HepG2 (cell line): Measurements from ENCODE around the gene NUDT3. TPM values are rescaled to one million over a fixed set of nuclear protein-coding genes. Genes with fewer than 3 reads are reported as not detected.

Experiments
- ATAC-seq: fragments of 200-7000 bp; cut with Tn5 transposase; 3 replicates; pipeline ENCODE4 v1.9.1; 2020; ENCODE audit warnings: mild to moderate bottlenecking, moderate library complexity
- BruUV-seq: library from RNA; stranded (reverse); fragments of 400-500 nt; replicated peaks from 2 replicates; lab custom pipeline; 2021; lab: Mats Ljungman, UMichigan
- CTCF ChIA-PET: fragments of 300-600 bp; formaldehyde crosslinking; extraction: SDS; loops from one replicate; lab custom pipeline; 2021; ENCODE audit warnings: low total read pairs, inconsistent platforms, low intra/inter-chr PET ratio; lab: Yijun Ruan, JAX
- POLR2A ChIA-PET: fragments of 350-600 bp; sonication (Branson Sonifier 250); formaldehyde crosslinking; loops from one replicate; lab custom pipeline; 2020; ENCODE audit warnings: antibody characterized with exemption, inconsistent platforms; lab: Yijun Ruan, JAX
- DNase-seq: peaks from one replicate; pipeline ENCODE4 v3.0.0-alpha.2; 2015; ENCODE audit warnings: low spot score
- FAIRE-seq: peaks from 3 replicates; lab custom pipeline; 2011; peaks lifted over from hg19 to GRCh38; lab: Jason Lieb, UNC
- H2AFZ ChIP-seq: one replicate; pipeline ENCODE4 v1.6.1; 2011; ENCODE audit warnings: low read length, inconsistent platforms
- H3K27ac ChIP-seq: fragments of 300-600 bp; 3 replicates; pipeline ENCODE4 v1.8.0; 2011; ENCODE audit warnings: mixed run types, mild to moderate bottlenecking, mixed read lengths, low read length, inconsistent platforms; ENCODE audit not compliant: insufficient read depth; ENCODE audit errors: extremely low read length
- H3K27me3 ChIP-seq, 2 experiments: fragments of 200-600 bp in 1 of 2; 2 replicates in 1 of 2; 3 replicates in 1 of 2; pipeline versions ENCODE4 v1.6.0 to v1.8.0; 2011; ENCODE audit warnings: low read length in 2 of 2, mild to moderate bottlenecking in 2 of 2, moderate library complexity in 2 of 2, inconsistent platforms in 1 of 2; ENCODE audit not compliant: insufficient read depth in 2 of 2, control insufficient read depth in 1 of 2
- H3K36me3 ChIP-seq, 2 experiments: fragments of 200-600 bp in 1 of 2; replicated peaks in 1 of 2; 2 replicates in 1 of 2; 3 replicates in 1 of 2; pipeline versions ENCODE4 v1.5.1 to v1.8.0; 2011; ENCODE audit warnings: low read length in 2 of 2, inconsistent platforms in 1 of 2; ENCODE audit not compliant: insufficient read depth in 2 of 2, control insufficient read depth in 1 of 2
- H3K4me1 ChIP-seq: 2 replicates; pipeline ENCODE4 v1.5.1; 2012; ENCODE audit warnings: low read length, inconsistent platforms; ENCODE audit not compliant: insufficient read depth
- H3K4me2 ChIP-seq: 2 replicates; pipeline ENCODE4 v1.6.0; 2011; ENCODE audit warnings: low read depth, low read length, inconsistent platforms
- H3K4me3 ChIP-seq, 3 experiments: fragments of 200-600 bp in 1 of 3; sonication (generic), shearing (Covaris generic) in 1 of 3; replicated peaks in 1 of 3; 2 replicates each; pipeline ENCODE4 v1.5.1; 2011 to 2016; ENCODE audit warnings: low read length in 3 of 3, inconsistent platforms in 2 of 3, low read depth in 2 of 3, mild to moderate bottlenecking in 2 of 3, control low read depth in 1 of 3, mixed read lengths in 1 of 3; ENCODE audit not compliant: insufficient read depth in 1 of 3
- H3K79me2 ChIP-seq: one replicate; pipeline ENCODE4 v1.6.1; 2011; ENCODE audit warnings: low read length, inconsistent platforms; ENCODE audit not compliant: insufficient read depth
- H3K9ac ChIP-seq: 2 replicates; pipeline ENCODE4 v1.6.0; 2011; ENCODE audit warnings: mild to moderate bottlenecking, low read depth, low read length, inconsistent platforms; ENCODE audit not compliant: insufficient read depth
- H3K9me3 ChIP-seq: 2 replicates; pipeline ENCODE4 v1.5.1; 2012; ENCODE audit warnings: mild to moderate bottlenecking, low read length
- H4K20me1 ChIP-seq: 2 replicates; pipeline ENCODE4 v1.6.0; 2011; ENCODE audit warnings: inconsistent platforms, mild to moderate bottlenecking, low read length, moderate library complexity; ENCODE audit not compliant: insufficient read depth
- BRCA1 ChIP-seq: sonication (generic); formaldehyde crosslinking; IDR thresholded peaks from 2 replicates; pipeline ENCODE4 v1.4.0; 2020; ENCODE audit warnings: missing genetic modification reagents
- GATAD1 ChIP-seq: IDR thresholded peaks from 2 replicates; pipeline ENCODE4 v1.6.1; 2016; ENCODE audit warnings: missing genetic modification reagents, missing compliant biosample characterization
- HMG20B ChIP-seq: conservative IDR thresholded peaks from 2 replicates; pipeline ENCODE4 v1.6.1; 2016; ENCODE audit warnings: missing genetic modification reagents, missing compliant biosample characterization
- JUND ChIP-seq: sonication (generic); formaldehyde crosslinking; IDR thresholded peaks from 2 replicates; pipeline ENCODE4 v1.8.0; 2022; ENCODE audit warnings: mild to moderate bottlenecking, missing genetic modification reagents
- MBNL3 ChIP-seq: fragments of 250-450 bp; sonication (Bioruptor Pico); conservative IDR thresholded peaks from 2 replicates; pipeline ENCODE4 v1.8.0; 2022; ENCODE audit warnings: mild to moderate bottlenecking, inconsistent platforms
- STAT6 ChIP-seq: sonication (generic); formaldehyde crosslinking; IDR thresholded peaks from 2 replicates; pipeline ENCODE4 v1.4.0; 2020; ENCODE audit warnings: missing genetic modification reagents, mild to moderate bottlenecking, borderline replicate concordance
- ZBTB8A ChIP-seq: sonication (generic); formaldehyde crosslinking; IDR thresholded peaks from 2 replicates; pipeline ENCODE4 v1.4.0; 2020; ENCODE audit warnings: mild to moderate bottlenecking, low read depth, missing genetic modification reagents, borderline replicate concordance
- ZNF558 ChIP-seq: sonication (generic); formaldehyde crosslinking; IDR thresholded peaks from 2 replicates; pipeline ENCODE4 v1.9.0; 2022; ENCODE audit warnings: mild to moderate bottlenecking, missing genetic modification reagents, borderline replicate concordance
- ZNF660 ChIP-seq: sonication (generic); formaldehyde crosslinking; IDR thresholded peaks from 2 replicates; pipeline ENCODE4 v1.5.1; 2020; ENCODE audit warnings: mild to moderate bottlenecking, low read depth, missing genetic modification reagents, borderline replicate concordance
- ZSCAN31 ChIP-seq: sonication (generic); formaldehyde crosslinking; IDR thresholded peaks from 2 replicates; pipeline ENCODE4 v1.5.0; 2020; ENCODE audit warnings: low read depth, mild to moderate bottlenecking, missing genetic modification reagents
- WGBS: methylation state at CpG from one replicate; pipeline ENCODE4 v1.1.6; 2017; ENCODE audit warnings: low lambda C conversion rate; 5-methylcytosine and 5-hydroxymethylcytosine counted together
- in situ Hi-C: cut with HindIII; loops from 2 replicates; pipeline ENCODE4 v1.10.0; 2017; ENCODE audit warnings: low pct_unique_long_range_greater_than_20kb; ENCODE audit not compliant: extremely low pct_ligation_motif_present
- intact Hi-C: fragments of 100-400 bp; cut with micrococcal nuclease; formaldehyde crosslinking; loops from one replicate; pipeline ENCODE4 v1.10.0; 2022; ENCODE audit not compliant: unreplicated experiment
- polyA plus RNA-seq, 8 experiments: library from polyadenylated mRNA; depleted of rRNA in 3 of 8; stranded (reverse) in 7 of 8; unstranded in 1 of 8; fragments of >200 nt; fragmentation: Illumina TruSeq in 4 of 8; extraction: Trizol in 4 of 8; gene quantifications; 2 replicates each; pipeline versions ENCODE4 v1.2.1 to v1.2.3, GENCODE V29; 2011 to 2016; ENCODE audit warnings: low read depth in 4 of 8, missing spikeins in 1 of 8, mixed read lengths in 1 of 8; ENCODE audit not compliant: insufficient read depth in 1 of 8
- total RNA-seq, 5 experiments: library from RNA; depleted of rRNA; stranded (reverse); fragments of >200 nt; fragmentation: Illumina TruSeq; extraction: Trizol; gene quantifications; 2 replicates each; pipeline ENCODE4 v1.2.3, GENCODE V29; 2016; ENCODE audit warnings: low read depth in 1 of 5
- TF ChIP-seq, protein P1 (sequence below): sonication (generic); formaldehyde crosslinking; IDR thresholded peaks from 2 replicates; pipeline ENCODE4 v1.4.0; 2020; ENCODE audit warnings: missing genetic modification reagents
- TF ChIP-seq, protein P2 (sequence below): IDR thresholded peaks from 2 replicates; pipeline ENCODE4 v1.6.1; 2016; ENCODE audit warnings: low read depth, missing genetic modification reagents, missing compliant biosample characterization

The NUDT3 gene
- total and polyA plus RNA-seq, 2 of the 13 experiments (the other 11 are each of a cell fraction or from before 2014, with no cell fraction given), result 20.2 to 20.6 TPM

- peak within 1 kb of the TSS; percentile 82 to 99 (median 98) for H3K4me3 ChIP-seq
- H3K4me2 ChIP-seq, result peak within 1 kb of the TSS; percentile 99
- H3K4me1 ChIP-seq, result peaks cover 40% of the 10 kb centered on the region
- H3K27me3 ChIP-seq, result no peaks in the 10 kb centered on the region
- POLR2A ChIA-PET, result interaction anchor here (0.9 to 5.9 kb wide), 13 partner anchors 12 to 354 kb away, joined by 3 to 100 read pairs (median 6); partner anchors contain the start of genes HMGA1, NUDT3 and RPS10
- FAIRE-seq, result peak; percentile 66
- H3K79me2 ChIP-seq, result no peaks in the 10 kb centered on the region
- H3K36me3 ChIP-seq, result peaks cover 0 to 8% of the 10 kb centered on the region in 2 experiments; a peak in 2 of 5 replicates
- H3K9ac ChIP-seq, result peak within 1 kb of the TSS; percentile 84
- H3K27ac ChIP-seq, result peak within 1 kb of the TSS; percentile 60
- peak; percentile 94 for DNase-seq
- BruUV-seq, result no TSS peak
- CTCF ChIA-PET, result interaction anchor here (0.9 to 1.9 kb wide), 4 partner anchors 144 to 360 kb away, joined by 5 to 27 read pairs (median 9); partner anchors contain the start of gene NUDT3
- H3K9me3 ChIP-seq, result no peaks in the 10 kb centered on the region
- peak; percentile 87 for ATAC-seq
- intact Hi-C loops (loop anchor here (1.0 to 5.0 kb wide), 4 partner anchors 52 to 358 kb away; partner anchors contain the start of gene NUDT3), in situ Hi-C loops (loop anchor here (5.0 to 25.0 kb wide), 2 partner anchors 168 to 363 kb away; no protein-coding TSS in a partner anchor)
- WGBS, result 2% methylated on average over 27 of the region's 79 CpGs
- 0 out of 2 replicates have a peak, but pooled peaks cover 4% of the 10 kb centered on the region for H4K20me1 ChIP-seq
- H2AFZ ChIP-seq, result no peak within 1 kb of the TSS
- TF ChIP-seq JUND (0 out of 2 replicates have a peak, but pooled peaks have one; percentile 40), ZNF660 (CRISPR knock-in tag) (no peak), ZBTB8A (CRISPR knock-in tag) (no peak), GATAD1 (CRISPR knock-in tag) (peak; percentile 79), ZNF558 (CRISPR knock-in tag) (no peak), BRCA1 (CRISPR knock-in tag) (no peak; the same call in none of the 2 replicates), HMG20B (no peak), ZSCAN31 (CRISPR knock-in tag) (no peak), MBNL3 (CRISPR knock-in tag) (no peak), STAT6 (CRISPR knock-in tag) (no peak)
- TF ChIP-seq, protein P1, sequence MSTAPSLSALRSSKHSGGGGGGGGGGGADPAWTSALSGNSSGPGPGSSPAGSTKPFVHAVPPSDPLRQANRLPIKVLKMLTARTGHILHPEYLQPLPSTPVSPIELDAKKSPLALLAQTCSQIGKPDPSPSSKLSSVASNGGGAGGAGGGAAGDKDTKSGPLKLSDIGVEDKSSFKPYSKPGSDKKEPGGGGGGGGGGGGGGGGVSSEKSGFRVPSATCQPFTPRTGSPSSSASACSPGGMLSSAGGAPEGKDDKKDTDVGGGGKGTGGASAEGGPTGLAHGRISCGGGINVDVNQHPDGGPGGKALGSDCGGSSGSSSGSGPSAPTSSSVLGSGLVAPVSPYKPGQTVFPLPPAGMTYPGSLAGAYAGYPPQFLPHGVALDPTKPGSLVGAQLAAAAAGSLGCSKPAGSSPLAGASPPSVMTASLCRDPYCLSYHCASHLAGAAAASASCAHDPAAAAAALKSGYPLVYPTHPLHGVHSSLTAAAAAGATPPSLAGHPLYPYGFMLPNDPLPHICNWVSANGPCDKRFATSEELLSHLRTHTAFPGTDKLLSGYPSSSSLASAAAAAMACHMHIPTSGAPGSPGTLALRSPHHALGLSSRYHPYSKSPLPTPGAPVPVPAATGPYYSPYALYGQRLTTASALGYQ (CRISPR knock-in tag), result peak; percentile 35; the same call in 1 of the 2 replicates
- TF ChIP-seq, protein P2, sequence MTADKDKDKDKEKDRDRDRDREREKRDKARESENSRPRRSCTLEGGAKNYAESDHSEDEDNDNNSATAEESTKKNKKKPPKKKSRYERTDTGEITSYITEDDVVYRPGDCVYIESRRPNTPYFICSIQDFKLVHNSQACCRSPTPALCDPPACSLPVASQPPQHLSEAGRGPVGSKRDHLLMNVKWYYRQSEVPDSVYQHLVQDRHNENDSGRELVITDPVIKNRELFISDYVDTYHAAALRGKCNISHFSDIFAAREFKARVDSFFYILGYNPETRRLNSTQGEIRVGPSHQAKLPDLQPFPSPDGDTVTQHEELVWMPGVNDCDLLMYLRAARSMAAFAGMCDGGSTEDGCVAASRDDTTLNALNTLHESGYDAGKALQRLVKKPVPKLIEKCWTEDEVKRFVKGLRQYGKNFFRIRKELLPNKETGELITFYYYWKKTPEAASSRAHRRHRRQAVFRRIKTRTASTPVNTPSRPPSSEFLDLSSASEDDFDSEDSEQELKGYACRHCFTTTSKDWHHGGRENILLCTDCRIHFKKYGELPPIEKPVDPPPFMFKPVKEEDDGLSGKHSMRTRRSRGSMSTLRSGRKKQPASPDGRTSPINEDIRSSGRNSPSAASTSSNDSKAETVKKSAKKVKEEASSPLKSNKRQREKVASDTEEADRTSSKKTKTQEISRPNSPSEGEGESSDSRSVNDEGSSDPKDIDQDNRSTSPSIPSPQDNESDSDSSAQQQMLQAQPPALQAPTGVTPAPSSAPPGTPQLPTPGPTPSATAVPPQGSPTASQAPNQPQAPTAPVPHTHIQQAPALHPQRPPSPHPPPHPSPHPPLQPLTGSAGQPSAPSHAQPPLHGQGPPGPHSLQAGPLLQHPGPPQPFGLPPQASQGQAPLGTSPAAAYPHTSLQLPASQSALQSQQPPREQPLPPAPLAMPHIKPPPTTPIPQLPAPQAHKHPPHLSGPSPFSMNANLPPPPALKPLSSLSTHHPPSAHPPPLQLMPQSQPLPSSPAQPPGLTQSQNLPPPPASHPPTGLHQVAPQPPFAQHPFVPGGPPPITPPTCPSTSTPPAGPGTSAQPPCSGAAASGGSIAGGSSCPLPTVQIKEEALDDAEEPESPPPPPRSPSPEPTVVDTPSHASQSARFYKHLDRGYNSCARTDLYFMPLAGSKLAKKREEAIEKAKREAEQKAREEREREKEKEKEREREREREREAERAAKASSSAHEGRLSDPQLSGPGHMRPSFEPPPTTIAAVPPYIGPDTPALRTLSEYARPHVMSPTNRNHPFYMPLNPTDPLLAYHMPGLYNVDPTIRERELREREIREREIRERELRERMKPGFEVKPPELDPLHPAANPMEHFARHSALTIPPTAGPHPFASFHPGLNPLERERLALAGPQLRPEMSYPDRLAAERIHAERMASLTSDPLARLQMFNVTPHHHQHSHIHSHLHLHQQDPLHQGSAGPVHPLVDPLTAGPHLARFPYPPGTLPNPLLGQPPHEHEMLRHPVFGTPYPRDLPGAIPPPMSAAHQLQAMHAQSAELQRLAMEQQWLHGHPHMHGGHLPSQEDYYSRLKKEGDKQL (CRISPR knock-in tag), result no peak; the same call in 1 of the 2 replicates
These were observed 143.6 kb downstream of the NUDT3 start, which contains the start of gene SMIM29 for GRCh38 chr6:34248727-34249468. TSS of gene SMIM29 (minus strand) at chr6:34249006. CDS start at chr6:34247791, 1,215 bp downstream.
